ENCODE data around the gene TPRN.

- TF ChIP-seq CTCF (conservative IDR thresholded peaks at IDR 0.05; ENCODE audit: low read depth, low read length) (no peak), NFE2L2 (IDR thresholded peaks at IDR 0.05; ENCODE audit: low read depth, low read length) (no peak), CEBPB (IDR thresholded peaks at IDR 0.05; ENCODE audit: low read depth, low read length) (no peak), RCOR1 (IDR thresholded peaks at IDR 0.05; ENCODE audit: insufficient replicate concordance, low read length) (no peak), POLR2A (IDR thresholded peaks at IDR 0.05; ENCODE audit: low read depth, low read length) (no peak), MXI1 (IDR thresholded peaks at IDR 0.05; ENCODE audit: borderline replicate concordance, low read depth, low read length) (no peak), USF2 (IDR thresholded peaks at IDR 0.05; ENCODE audit: low read depth, low read length) (no peak), BHLHE40 (IDR thresholded peaks at IDR 0.05; ENCODE audit: low read depth, low read length) (no peak), RAD21 (IDR thresholded peaks at IDR 0.05; ENCODE audit: low read length) (no peak), SMC3 (IDR thresholded peaks at IDR 0.05; ENCODE audit: low read depth, low read length) (no peak), MAZ (IDR thresholded peaks at IDR 0.05; ENCODE audit: borderline replicate concordance, low read depth, low read length) (no peak), CHD1 (IDR thresholded peaks at IDR 0.05; ENCODE audit: low read depth, low read length) (no peak), RFX5 (IDR thresholded peaks at IDR 0.05; ENCODE audit: low read depth, low read length) (no peak), FOS (IDR thresholded peaks at IDR 0.05; ENCODE audit: low read depth, low read length) (no peak)
These were observed 25.7 kb downstream of the TPRN start for GRCh38 chr9:137174722-137175293.
